Adipocyte (in vitro differentiated cells): ENCODE measurements around the gene SLC27A3.

Source experiments
- DNase-seq: peaks from one replicate; pipeline ENCODE4 v3.0.0-alpha.2; 2015; ENCODE audit warnings: low read depth
- H3K27me3 ChIP-seq: replicated peaks from 2 replicates; pipeline ENCODE4 v1.7.0; 2013; ENCODE audit warnings: mild to moderate bottlenecking, low read length, moderate library complexity; ENCODE audit not compliant: control insufficient read depth, insufficient read depth
- H3K36me3 ChIP-seq: 2 replicates; pipeline ENCODE4 v1.7.0; 2013; ENCODE audit warnings: low read length, mild to moderate bottlenecking, moderate library complexity; ENCODE audit not compliant: control insufficient read depth, insufficient read depth, severe bottlenecking
- H3K4me1 ChIP-seq: 2 replicates; pipeline ENCODE4 v1.7.0; 2013; ENCODE audit warnings: mild to moderate bottlenecking, low read length, moderate library complexity; ENCODE audit not compliant: control insufficient read depth, insufficient read depth
- H3K4me3 ChIP-seq: 2 replicates; pipeline ENCODE4 v1.7.0; 2013; ENCODE audit warnings: mild to moderate bottlenecking, low read length, moderate library complexity
- H3K9ac ChIP-seq: 2 replicates; pipeline ENCODE4 v1.7.0; 2013; ENCODE audit warnings: mild to moderate bottlenecking, low read length, moderate library complexity
- H3K9me3 ChIP-seq: 2 replicates; pipeline ENCODE4 v1.7.0; 2013; ENCODE audit warnings: mild to moderate bottlenecking, low read length, moderate library complexity; ENCODE audit not compliant: control insufficient read depth

The SLC27A3 gene

DNA sequence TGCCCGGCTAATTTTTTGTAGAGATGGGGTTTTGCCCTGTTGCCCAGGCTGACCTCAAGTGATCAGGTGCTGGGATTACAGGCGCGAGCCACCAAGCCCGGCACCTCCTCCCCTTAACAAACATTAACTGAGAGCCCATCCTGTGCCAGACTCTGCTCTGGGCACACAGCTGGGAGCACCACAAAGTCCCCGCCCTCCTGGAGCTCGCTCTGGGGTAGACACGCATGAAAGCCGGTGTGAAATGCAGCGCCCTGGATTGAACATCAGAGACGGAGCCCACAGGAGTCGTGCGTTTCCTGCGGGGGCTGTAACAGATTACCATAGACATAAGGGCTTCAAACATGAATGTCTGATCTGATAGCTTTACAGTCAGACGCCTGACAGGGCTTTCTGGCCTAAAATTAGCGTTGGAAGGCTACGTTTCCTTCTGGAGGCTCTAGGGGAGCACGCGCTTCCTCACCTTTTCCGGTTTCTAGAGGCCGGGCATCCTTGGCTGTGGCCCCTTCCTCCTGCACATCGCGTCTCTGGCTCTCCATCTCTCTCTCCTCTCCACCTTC is 14.3 kb downstream of the SLC27A3 start:
- Histone ChIP-seq H3K4me3 (peak overlapping the region; percentile 85), H3K27me3 (no peaks in the 10 kb centered on the region)

DNA sequence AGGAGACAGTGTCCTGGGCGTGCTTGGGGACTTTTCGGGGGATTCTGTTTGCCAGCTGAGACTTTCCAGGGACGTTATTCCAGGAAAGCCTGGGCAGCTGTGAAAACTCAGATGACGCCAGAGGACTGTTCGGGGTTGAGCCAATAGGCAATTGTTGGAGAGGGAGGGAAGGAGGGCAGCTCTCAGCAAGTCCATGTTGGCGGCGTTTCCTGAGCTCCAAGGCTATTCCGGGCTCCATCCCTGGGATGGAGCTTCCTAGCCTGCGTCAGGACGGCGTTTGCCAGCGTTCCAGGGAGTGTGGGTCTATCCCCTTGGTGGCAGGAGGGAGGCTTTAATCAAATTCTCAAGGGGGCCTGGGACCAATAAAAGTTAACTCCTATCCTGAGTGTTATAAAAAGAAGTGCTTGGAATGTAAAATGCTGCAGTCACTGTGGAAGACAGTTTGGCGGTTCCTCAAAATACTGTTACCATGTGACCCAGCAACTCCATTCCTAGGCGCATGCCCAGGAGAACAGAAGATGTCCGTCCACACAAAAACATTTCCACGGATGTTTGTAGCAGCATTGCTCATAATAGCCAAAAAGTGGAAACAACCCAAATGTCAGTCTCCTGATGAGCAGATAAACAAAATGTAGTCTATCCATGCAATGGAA is 15.2 kb downstream of the SLC27A3 start:
- Histone ChIP-seq H3K27me3 (no peaks in the 10 kb centered on the region), H3K9ac (peak overlapping the region; percentile 93), H3K36me3 (no peaks in the 10 kb centered on the region), H3K4me1 (peaks cover 30% of the 10 kb centered on the region), H3K9me3 (no peaks in the 10 kb centered on the region), H3K4me3 (peak overlapping the region; percentile 85)
- peak; percentile 64 for DNase-seq

More for the DNA sequence above, 14.3 kb downstream of the SLC27A3 start:
- Histone ChIP-seq H3K36me3 (no peaks in the 10 kb centered on the region), H3K9me3 (no peaks in the 10 kb centered on the region), H3K4me1 (peaks cover 30% of the 10 kb centered on the region), H3K9ac (peak overlapping the region; percentile 93)
- DNase-seq = no peak

DNA sequence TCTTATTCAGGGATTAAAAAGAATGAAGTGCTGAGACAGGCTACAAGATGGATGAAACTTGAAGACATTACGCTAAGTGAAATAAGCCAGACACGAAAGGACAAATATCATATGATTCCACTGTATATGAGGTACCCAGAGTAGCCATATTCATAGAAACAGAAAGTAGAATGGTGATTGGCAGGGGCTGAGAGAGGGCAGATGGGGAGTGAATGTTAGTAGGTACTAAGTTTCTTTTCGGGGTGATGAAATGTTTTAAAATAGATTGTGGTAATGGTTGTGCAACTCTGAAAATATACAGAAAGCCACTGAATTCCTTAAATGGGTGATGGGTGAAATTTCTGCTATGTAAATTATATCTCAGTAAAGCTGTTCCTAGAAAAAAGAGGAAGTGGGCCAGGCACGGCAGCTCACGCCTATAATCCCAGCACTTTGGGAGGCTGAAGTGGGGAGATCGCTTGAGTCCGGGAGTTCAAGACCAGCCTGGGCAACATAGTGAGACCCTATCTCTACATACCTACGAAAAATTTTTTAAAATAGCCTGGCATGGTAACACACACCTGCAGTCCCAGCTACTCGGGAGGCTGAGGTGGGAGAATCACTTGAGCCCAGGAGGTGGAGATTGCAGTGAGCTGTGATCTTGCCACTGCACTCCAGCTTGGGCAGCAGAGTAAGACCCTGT is 15.9 kb downstream of the SLC27A3 start:
- Histone ChIP-seq H3K9me3 (no peaks in the 10 kb centered on the region), H3K4me1 (peaks cover 30% of the 10 kb centered on the region), H3K9ac (peak overlapping the region; percentile 93), H3K4me3 (peak overlapping the region; percentile 85), H3K36me3 (no peaks in the 10 kb centered on the region), H3K27me3 (no peaks in the 10 kb centered on the region)
- DNase-seq = peak; percentile 95

DNA sequence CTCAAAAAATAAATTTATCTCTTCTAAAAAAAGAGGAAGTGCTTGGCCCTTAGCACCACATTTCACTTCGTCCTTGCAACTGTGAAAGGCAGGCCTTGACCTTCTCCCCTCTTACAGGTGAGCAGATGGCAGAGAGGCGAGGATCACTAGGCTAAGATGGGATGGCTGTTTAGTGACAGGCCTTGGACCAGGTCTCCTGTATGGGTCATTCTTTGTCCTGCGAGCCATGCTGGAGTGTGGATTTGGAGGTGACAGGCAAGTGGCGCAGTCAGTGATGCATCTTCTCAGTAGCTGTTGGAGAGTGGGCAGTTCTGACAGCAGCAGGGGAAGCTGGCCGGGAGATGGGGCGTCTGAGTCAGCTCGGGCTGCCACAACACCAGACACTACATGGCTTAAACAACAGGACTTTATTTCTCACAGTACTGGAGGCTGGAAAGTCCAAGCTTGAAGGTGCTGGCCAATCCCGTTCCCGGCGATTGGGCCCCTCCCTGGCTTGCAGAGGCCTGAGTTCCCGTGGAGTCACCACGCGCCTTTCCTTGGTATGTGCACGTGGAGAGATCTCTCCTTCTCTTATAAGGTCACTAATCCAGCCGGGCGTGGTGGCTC is 16.5 kb downstream of the SLC27A3 start:
- Histone ChIP-seq H3K27me3 (no peaks in the 10 kb centered on the region), H3K36me3 (no peaks in the 10 kb centered on the region), H3K9me3 (no peaks in the 10 kb centered on the region), H3K4me1 (peaks cover 30% of the 10 kb centered on the region), H3K9ac (peak overlapping the region; percentile 93), H3K4me3 (peak overlapping the region; percentile 85)
- peak; percentile 10 for DNase-seq

DNA sequence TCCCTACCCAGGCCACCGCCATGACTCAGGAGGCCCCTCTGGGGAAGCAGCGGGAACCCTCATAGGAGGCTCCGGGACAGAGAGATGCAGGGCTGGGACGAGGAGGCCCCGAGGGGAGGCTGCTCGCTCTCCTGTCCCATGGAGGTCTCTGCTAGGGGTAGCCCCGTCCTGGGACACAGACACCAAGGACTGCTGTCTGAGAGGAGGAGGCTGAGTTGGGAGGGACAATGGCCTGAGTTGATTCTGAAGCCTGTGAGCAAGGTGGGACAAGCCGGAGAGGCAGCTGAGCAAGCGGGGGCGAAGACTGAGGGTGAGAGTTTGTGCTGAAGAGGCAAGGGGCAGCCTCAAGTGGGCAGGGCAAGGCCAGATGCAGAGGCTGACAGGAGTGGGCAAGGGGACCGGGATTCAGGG is 17.4 kb downstream of the SLC27A3 start:
- no peaks in the 10 kb centered on the region for H3K27me3 ChIP-seq
- H3K4me3 ChIP-seq = no peak overlapping the region
- no peak for DNase-seq
- no peaks in the 10 kb centered on the region for H3K9me3 ChIP-seq
- peaks cover 30% of the 10 kb centered on the region for H3K4me1 ChIP-seq
- no peak overlapping the region for H3K9ac ChIP-seq
- H3K36me3 ChIP-seq = no peaks in the 10 kb centered on the region

DNA sequence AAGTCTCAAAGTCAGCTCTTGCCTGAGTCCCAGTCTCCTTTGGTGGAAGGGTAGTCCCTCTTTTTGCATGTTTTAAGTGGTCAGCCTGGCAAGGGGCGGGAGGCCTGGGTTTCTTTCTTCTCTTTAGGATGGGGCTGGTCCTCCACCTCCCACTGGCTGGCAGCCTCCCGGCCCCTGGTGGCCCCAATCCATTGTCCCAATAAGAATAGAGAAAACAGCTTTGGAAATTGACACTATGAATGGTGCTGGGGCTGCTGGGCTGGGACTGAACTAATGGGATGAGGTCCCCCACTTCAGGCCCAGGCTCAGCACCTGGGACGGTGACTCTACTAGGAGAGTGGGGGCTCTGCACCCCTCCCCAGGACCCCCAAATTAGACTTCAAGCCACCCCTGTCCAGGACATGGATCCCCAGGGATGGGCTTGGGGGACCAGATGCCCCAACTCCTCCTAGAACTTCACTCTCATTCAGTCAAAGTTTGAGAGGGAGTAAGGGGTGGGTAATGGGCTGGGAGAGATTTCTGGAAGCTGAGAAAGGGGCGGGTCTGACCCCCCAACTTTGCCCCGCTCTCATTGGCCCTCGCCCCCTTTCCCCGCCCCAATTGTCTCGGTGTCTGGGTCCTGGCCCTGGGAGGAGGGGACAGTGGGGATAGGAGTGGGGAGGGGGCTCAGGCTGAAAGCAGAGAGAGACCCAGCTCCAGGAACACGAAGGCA is 18.2 kb downstream of the SLC27A3 start:
- Histone ChIP-seq H3K4me3 (no peak overlapping the region), H3K36me3 (no peaks in the 10 kb centered on the region), H3K27me3 (no peaks in the 10 kb centered on the region), H3K9ac (no peak overlapping the region), H3K9me3 (no peaks in the 10 kb centered on the region), H3K4me1 (peaks cover 26% of the 10 kb centered on the region)
- DNase-seq = no peak

DNA sequence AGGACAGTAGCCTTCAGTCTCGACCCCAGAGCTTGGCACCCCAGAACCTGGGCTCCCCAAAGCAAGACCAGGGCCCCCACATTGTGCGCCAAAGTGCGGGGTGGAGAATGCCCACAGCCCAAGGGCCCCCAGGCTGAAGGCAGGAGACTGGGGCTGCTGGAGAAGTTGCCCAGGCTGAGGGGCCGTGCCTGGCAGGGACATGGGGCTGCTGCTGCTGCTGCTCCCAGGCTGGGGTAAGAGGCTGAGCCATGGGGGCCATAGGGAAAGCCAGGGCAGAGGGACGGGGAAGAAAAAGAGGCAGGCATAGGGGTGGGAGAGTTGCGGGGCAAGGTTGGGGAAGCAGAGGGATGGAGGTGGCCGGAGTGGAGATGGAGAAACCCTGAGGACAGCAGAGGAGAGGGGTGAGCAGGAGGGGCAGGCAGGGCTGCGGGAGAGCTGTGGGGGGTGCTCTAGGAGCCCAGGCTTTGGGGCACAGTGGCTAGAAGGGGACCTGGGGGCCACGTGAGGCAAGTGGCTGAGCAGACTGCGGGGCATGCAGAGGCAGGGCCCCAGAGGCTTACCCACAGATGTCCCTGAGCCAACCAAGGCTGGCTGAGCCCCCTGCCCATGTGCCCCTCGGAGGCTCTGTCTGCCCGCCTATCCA is 18.9 kb downstream of the SLC27A3 start:
- no peak overlapping the region for H3K9ac ChIP-seq
- no peak overlapping the region for H3K4me3 ChIP-seq
- H3K36me3 ChIP-seq = no peaks in the 10 kb centered on the region
- no peak for DNase-seq
- peaks cover 26% of the 10 kb centered on the region for H3K4me1 ChIP-seq
- H3K9me3 ChIP-seq = no peaks in the 10 kb centered on the region
- no peaks in the 10 kb centered on the region for H3K27me3 ChIP-seq

DNA sequence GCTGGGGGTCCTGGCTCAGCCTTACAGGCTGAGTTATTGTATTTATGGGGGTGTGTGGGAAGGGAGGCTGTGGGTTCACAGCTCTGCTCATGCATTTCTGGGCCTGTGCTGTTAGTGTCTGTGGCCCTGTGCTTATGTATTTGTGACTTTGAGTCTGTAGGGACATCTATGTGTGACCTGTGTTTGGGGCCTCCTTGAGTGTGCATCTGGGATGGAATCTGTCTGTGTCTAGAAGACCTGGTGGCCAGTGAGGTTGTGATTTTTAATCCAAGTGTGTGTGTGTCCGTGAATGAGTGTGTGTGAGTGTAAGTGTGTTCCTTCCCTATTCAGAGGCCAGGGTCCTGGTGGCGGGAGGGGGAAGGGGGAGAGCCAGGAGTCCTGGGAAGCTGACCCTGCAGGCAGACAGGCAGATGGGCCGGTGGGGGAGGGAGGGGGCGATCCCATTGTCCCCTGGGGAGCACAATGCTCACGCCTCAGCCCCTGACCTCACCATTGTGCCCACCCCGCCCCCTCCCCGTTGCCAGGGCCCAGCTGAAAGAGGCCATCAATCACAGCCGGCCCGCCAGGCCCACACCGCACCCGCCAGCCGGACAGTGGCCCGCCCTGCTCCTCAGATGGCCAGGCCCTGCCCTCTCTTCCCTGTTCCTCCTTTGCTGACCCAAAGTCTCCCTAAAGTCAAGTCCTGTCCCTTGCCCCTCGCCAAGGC is 19.6 kb downstream of the SLC27A3 start:
- H3K9ac ChIP-seq = no peak overlapping the region
- H3K27me3 ChIP-seq = no peaks in the 10 kb centered on the region
- DNase-seq = no peak
- no peaks in the 10 kb centered on the region for H3K9me3 ChIP-seq
- H3K36me3 ChIP-seq = no peaks in the 10 kb centered on the region
- H3K4me1 ChIP-seq = peaks cover 20% of the 10 kb centered on the region
- H3K4me3 ChIP-seq = no peak overlapping the region

DNA sequence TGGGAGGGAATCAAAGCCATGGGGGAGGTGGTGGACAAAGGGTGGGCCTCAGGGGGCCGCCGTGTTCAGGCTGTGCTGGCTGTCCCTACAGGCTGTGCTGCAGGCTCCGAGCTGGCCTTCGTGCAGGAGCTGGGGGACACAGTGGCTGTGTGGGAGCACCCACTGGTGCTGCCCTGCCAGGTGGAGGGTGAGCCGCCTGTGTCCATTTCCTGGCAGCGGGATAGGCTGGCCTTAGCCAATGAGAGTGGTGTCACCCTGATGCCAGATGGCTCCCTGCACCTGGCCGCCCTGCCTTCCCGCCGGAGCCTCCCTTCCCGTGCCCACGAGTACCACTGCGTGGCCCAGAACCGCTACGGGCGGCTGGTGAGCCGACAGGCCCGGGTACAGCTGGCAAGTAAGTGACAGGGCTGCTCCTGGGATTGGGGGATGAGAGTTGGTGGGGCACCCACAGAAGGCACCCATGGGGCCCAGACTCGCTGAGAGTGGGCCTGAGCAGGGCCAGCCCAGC is 20.2 kb downstream of the SLC27A3 start:
- Histone ChIP-seq H3K27me3 (no peaks in the 10 kb centered on the region), H3K9me3 (no peaks in the 10 kb centered on the region), H3K4me1 (peaks cover 16% of the 10 kb centered on the region), H3K9ac (no peak overlapping the region), H3K4me3 (no peak overlapping the region), H3K36me3 (no peaks in the 10 kb centered on the region)
- DNase-seq = no peak
